Muscle of leg (tissue), 11 donors: ENCODE measurements around the gene TNIP3. TPM values are rescaled to one million over a fixed set of nuclear protein-coding genes. Genes with fewer than 3 reads are reported as not detected.
A peak's percentile ranks its signal among the peaks of the same experiment; 100 is the strongest.

Experiments
- DNase-seq: peaks from one replicate; pipeline ENCODE4 v3.0.0; 2013
- H3K27ac ChIP-seq: one replicate; pipeline ENCODE4 v1.5.1; 2013; ENCODE audit warnings: mild to moderate bottlenecking, low read length, control low read depth
- H3K27me3 ChIP-seq: one replicate; pipeline ENCODE4 v1.6.1; 2013; ENCODE audit warnings: low read length; ENCODE audit not compliant: control insufficient read depth, insufficient read depth
- H3K36me3 ChIP-seq: one replicate; pipeline ENCODE4 v1.6.1; 2013; ENCODE audit warnings: low read length; ENCODE audit not compliant: control insufficient read depth, insufficient read depth
- H3K4me1 ChIP-seq: one replicate; pipeline ENCODE4 v1.6.1; 2013; ENCODE audit warnings: low read length; ENCODE audit not compliant: control insufficient read depth, insufficient read depth
- H3K4me3 ChIP-seq: one replicate; pipeline ENCODE4 v1.5.1; 2013; ENCODE audit warnings: low read length, control low read depth
- H3K9me3 ChIP-seq: replicated peaks from 2 replicates; pipeline ENCODE4 v1.6.1; 2013; ENCODE audit warnings: low read depth, low read length; ENCODE audit not compliant: control insufficient read depth
- WGBS: methylation state at CpG from one replicate; pipeline ENCODE4 v1.1.5; 2013; ENCODE audit warnings: missing lambda C conversion rate; ENCODE audit not compliant: insufficient coverage; 5-methylcytosine and 5-hydroxymethylcytosine counted together
- polyA plus RNA-seq, 8 donors: library from polyadenylated mRNA; unstranded; fragments of 120-200 nt; gene quantifications; one replicate each; pipeline versions ENCODE4 v1.2.1 to v1.2.3, GENCODE V29; 2013; ENCODE audit warnings: inconsistent platforms in 1 of 8, low replicate concordance in 1 of 8; ENCODE audit not compliant: insufficient read length in 8 of 8, insufficient read depth in 1 of 8
- total RNA-seq: library from RNA; stranded (reverse); fragments of 120-200 nt; gene quantifications from one replicate; pipeline ENCODE4 v1.2.4, GENCODE V29; 2013

TNIP3 gene
- total and polyA plus RNA-seq, 9 donors: 0.04 to 0.55 (median 0.25) TPM

DNA sequence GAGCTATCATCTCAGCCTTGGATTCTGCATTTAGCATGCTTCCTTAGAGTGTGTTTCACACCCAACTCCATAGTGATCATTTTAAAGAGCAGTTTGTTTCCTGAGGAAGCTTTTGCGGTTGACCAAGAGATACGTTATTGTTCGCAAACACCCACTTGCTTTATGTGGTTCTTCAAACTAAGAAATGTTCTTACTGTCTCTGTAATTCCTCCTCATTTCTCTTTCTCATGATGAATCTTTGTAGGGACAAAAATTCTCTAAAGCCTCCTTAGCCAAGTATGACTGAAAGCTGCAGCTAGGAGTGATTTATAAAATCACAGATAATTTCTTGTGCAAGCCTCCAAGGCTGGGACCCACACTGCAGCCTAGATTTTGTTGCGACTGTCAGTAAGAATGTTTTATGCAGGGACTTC, 10.0 kb downstream of the TNIP3 start:
- H3K27ac ChIP-seq: no peak overlapping the region
- no peaks in the 10 kb centered on the region for H3K36me3 ChIP-seq
- no peaks in the 10 kb centered on the region for H3K9me3 ChIP-seq
- no peak for DNase-seq
- H3K4me3 ChIP-seq: no peak overlapping the region
- H3K4me1 ChIP-seq: peaks cover 6% of the 10 kb centered on the region
- H3K27me3 ChIP-seq: peaks cover 4% of the 10 kb centered on the region
- no CpG with 5 or more reads among the region's 4 CpGs for WGBS

DNA sequence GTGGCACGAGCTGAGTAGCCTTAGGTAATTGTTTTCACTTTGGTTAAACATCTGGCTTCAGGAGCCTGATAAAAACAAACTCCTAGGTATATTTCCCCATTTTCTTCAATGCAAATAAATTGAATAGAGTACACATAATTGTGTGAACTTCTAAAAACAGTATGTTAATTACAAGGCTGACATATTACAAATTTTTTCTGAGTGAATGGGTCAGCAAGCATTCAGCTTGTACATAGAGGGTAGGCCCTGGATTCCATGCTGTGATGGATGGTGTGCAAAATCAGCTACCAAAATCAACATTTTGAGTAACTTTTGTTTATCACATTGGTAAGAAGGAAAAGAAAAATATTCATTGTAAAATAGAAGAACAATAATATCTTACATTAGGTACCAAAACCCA, 12.2 kb downstream of the TNIP3 start:
- no peak overlapping the region for H3K27ac ChIP-seq
- DNase-seq: no peak
- no peak overlapping the region for H3K4me3 ChIP-seq
- no peaks in the 10 kb centered on the region for H3K36me3 ChIP-seq
- WGBS: no CpG with 5 or more reads among the region's 1 CpG
- no peaks in the 10 kb centered on the region for H3K9me3 ChIP-seq
- no peaks in the 10 kb centered on the region for H3K4me1 ChIP-seq
- no peaks in the 10 kb centered on the region for H3K27me3 ChIP-seq

DNA sequence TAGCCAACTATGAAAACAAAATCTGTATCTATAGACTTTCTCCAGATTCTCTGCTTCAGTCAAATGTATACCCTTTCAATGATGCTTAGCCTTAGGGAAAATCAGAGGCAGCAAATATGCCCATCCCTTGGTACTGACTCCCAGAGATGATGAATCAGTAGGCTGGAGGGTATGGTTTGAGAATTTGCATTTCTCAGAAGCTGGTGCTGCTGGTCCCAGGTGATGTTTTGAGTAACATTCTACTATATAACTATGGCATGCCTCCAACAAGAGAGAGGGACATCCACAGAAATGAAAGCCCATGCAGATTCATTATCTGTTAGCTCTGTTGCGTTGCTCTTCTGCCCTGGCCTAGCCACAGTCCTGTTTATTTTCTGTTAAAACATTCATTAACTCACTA, 13.6 kb downstream of the TNIP3 start:
- Histone ChIP-seq H3K4me3 (no peak overlapping the region), H3K27ac (no peak overlapping the region), H3K4me1 (no peaks in the 10 kb centered on the region), H3K27me3 (no peaks in the 10 kb centered on the region), H3K36me3 (no peaks in the 10 kb centered on the region), H3K9me3 (no peaks in the 10 kb centered on the region)
- no CpG with 5 or more reads among the region's 1 CpG for WGBS
- no peak for DNase-seq

DNA sequence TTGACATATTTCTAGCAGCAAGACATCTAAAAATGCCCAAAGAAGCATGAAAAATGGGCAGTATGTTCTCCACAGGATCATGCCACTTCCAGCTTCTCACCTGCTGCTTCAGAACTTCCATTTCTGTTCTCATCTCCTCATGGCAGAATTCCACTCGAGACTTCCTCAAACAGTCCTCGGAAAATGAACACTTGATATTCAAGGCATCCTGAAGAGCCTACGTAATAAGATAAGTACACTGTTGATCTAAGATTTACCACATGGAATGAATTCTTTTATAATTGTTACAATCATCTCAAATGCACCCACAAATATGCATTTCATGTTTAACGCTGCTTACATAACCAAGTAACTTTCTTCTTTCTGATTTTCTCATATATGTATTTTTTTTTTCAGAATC, 14.1 kb downstream of the TNIP3 start:
- Histone ChIP-seq H3K4me1 (no peaks in the 10 kb centered on the region), H3K9me3 (no peaks in the 10 kb centered on the region), H3K4me3 (no peak overlapping the region), H3K27ac (no peak overlapping the region), H3K27me3 (no peaks in the 10 kb centered on the region), H3K36me3 (no peaks in the 10 kb centered on the region)
- WGBS: no CpG with 5 or more reads among the region's 4 CpGs
- DNase-seq: no peak

DNA sequence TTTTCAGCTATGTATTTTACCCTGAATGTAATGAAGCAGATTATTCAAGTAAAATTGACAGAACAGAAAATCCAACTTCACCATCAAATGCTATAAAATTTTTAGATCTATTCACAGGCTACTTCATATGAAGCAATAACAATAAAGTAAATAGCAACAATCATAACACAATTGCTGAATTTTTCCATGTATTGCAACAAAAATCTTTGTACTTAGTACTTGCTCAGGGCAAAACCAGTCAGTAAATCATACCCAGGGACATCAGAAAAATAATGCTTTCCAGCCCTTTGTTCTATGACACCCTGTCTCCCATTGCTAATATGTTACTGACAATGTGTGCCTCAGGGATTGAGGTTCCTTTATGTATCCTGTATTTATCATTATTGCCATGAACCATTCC, 15.5 kb downstream of the TNIP3 start:
- no peaks in the 10 kb centered on the region for H3K4me1 ChIP-seq
- H3K9me3 ChIP-seq: no peaks in the 10 kb centered on the region
- H3K27me3 ChIP-seq: no peaks in the 10 kb centered on the region
- H3K27ac ChIP-seq: no peak overlapping the region
- no peaks in the 10 kb centered on the region for H3K36me3 ChIP-seq
- H3K4me3 ChIP-seq: no peak overlapping the region
- no peak for DNase-seq

DNA sequence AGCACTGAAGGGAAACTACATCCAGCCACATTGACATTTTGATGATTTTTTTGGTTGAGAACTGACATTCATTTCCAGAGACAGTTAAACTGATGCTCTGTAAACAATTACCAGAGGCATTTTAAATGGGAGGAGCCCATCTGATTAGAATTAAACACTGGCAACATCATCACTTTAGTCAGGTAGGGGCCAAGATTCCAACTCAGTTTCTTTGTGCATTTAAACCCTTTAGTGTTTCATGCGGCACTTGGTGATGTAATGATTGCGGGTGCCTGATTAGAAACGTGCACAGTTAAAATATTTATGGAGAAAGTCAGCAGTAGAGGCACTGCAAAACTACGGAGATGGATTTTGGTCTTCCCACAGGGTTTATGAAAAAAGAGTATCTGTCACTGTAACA, 16.1 kb downstream of the TNIP3 start:
- Histone ChIP-seq H3K4me1 (no peaks in the 10 kb centered on the region), H3K9me3 (no peaks in the 10 kb centered on the region), H3K4me3 (no peak overlapping the region), H3K27ac (no peak overlapping the region), H3K27me3 (no peaks in the 10 kb centered on the region), H3K36me3 (no peaks in the 10 kb centered on the region)
- DNase-seq: no peak
- 40% methylated on average over 3 of the region's 4 CpGs for WGBS

DNA sequence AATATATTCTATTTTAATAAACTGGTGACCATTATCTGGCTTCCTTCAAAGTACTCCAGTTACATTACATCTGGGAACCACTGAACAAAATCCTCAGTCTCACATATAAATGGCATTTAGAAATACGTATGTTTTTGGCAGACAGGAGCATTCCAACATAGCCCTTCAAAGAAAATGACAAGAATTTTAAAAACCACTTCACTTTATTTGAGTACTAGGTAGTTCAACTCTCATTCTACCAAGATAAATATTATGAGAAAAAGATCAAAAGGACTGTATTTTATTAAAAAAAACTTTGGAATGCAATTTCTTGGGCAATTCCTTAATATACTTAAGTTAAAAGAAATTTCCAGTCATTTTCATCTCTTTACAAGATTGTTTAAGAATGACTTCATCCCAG, 17.6 kb downstream of the TNIP3 start:
- peak; percentile 8 for DNase-seq
- H3K27me3 ChIP-seq: no peaks in the 10 kb centered on the region
- H3K4me3 ChIP-seq: no peak overlapping the region
- no peaks in the 10 kb centered on the region for H3K36me3 ChIP-seq
- H3K4me1 ChIP-seq: no peaks in the 10 kb centered on the region
- H3K27ac ChIP-seq: no peak overlapping the region
- H3K9me3 ChIP-seq: no peaks in the 10 kb centered on the region
- WGBS: no CpG with 5 or more reads among the region's 1 CpG

DNA sequence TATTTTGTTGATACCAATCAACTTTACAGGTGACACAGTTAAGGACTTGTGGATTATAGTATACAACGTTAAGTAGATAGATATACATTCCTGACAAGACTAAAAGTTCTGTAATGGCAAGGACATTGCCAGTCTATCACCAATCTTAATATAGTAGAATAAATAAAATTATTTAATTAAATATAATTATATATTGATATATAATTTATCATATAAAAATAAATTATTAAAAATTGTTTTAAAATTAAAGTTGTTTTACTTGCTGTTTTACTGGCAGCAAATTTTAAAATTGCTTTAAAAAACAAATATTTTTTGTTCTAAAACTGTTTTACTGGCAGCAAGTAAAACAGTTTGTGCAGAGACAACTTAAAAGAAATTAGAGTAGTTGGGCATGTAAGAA, 18.7 kb downstream of the TNIP3 start:
- Histone ChIP-seq H3K4me1 (no peaks in the 10 kb centered on the region), H3K27ac (no peak overlapping the region), H3K9me3 (no peaks in the 10 kb centered on the region), H3K27me3 (no peaks in the 10 kb centered on the region), H3K36me3 (no peaks in the 10 kb centered on the region), H3K4me3 (no peak overlapping the region)
- no CpG with 5 or more reads among the region's 1 CpG for WGBS
- DNase-seq: no peak

DNA sequence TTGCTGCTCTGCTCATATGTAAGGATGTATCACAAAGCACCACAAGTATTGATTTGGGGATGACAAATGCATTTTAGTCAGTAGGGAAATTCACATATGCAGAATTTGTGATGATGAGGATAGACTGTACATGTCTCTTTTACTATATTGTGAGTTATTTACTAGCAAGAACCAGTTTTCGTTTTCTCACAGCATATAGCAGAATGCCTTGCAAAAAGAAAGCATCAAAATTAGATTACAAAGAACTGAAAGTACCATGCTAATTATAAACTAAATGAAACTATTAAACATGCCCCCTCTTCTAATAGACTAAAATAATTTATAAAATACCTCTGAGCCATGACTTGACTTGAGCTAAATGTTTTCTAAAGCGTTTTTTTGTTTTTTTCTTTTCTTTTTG, 20.1 kb downstream of the TNIP3 start:
- 90% methylated on average over 1 of the region's 2 CpGs for WGBS
- Histone ChIP-seq H3K4me1 (peaks cover 4% of the 10 kb centered on the region), H3K27me3 (no peaks in the 10 kb centered on the region), H3K27ac (no peak overlapping the region), H3K36me3 (no peaks in the 10 kb centered on the region), H3K9me3 (no peaks in the 10 kb centered on the region), H3K4me3 (no peak overlapping the region)
- DNase-seq: no peak

DNA sequence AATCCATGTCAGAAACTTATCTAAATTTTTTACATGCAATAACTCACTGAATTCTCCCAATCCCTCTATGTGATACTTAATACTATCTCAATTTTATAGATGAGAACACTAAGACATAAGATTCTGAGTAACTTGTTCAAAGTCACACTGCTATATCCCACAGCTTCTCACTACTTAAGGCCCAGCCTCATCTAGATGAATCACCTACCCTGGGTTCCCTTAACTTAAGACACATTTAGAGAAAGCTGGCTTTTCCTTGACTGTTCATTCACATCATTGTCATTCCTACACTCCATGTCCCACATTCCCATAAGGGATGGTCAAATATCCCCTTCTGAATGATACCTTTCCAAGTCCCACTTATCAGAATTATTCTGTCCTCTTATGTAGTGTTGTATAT, 21.0 kb downstream of the TNIP3 start:
- Histone ChIP-seq H3K27me3 (no peaks in the 10 kb centered on the region), H3K9me3 (no peaks in the 10 kb centered on the region), H3K36me3 (no peaks in the 10 kb centered on the region), H3K4me1 (peaks cover 4% of the 10 kb centered on the region), H3K4me3 (no peak overlapping the region), H3K27ac (no peak overlapping the region)
- no peak for DNase-seq

DNA sequence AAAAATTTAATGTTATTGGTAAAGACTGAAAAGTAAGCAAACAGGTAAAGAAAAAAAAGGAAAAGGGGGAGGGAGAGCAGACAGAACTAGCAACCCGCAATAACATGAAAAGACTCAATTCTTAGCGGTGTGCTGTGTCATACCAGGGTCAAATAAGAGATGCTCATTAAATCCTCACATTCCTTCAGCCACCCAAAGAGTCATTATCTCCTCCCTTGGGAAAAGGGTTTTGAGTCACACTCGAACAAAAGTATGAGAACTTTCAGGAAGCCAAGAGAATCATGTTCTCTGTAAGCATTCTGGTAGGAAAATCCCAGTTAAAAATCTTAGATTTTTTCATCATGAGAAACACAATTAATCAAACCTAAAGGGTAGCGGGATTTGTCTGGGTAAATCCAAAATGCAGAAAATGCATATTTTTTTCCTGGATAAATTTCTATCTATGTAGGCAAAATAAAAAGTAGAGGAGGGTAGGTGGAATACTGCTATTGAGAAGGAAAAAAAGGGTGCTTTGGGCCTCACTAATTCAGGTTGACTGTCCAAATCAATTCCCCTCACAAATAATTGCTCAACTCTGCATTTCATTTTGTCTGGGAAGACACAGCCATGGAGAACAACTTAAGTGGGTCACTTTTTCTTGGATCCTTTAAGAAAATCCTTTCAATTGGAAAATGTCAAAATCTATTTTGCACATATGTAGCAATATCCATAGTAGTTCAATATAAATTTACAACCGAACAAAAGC, 23.2 kb downstream of the TNIP3 start:
- H3K4me3 ChIP-seq: no peak overlapping the region
- H3K36me3 ChIP-seq: no peaks in the 10 kb centered on the region
- WGBS: no CpG with 5 or more reads among the region's 5 CpGs
- no peaks in the 10 kb centered on the region for H3K27me3 ChIP-seq
- no peak overlapping the region for H3K27ac ChIP-seq
- H3K9me3 ChIP-seq: no peaks in the 10 kb centered on the region
- no peak for DNase-seq
- H3K4me1 ChIP-seq: peaks cover 7% of the 10 kb centered on the region
